IMR-90 (cell line): ENCODE measurements around the gene SELENOO. TPM values are rescaled to one million over a fixed set of nuclear protein-coding genes. Genes with fewer than 3 reads are reported as not detected.

Source experiments
- ATAC-seq: fragments of 200-7000 bp; cut with Tn5 transposase; 2 replicates; pipeline ENCODE4 v1.9.1; 2020; ENCODE audit warnings: low read depth, mild to moderate bottlenecking, moderate library complexity
- BruUV-seq: library from RNA; stranded (reverse); fragments of 400-500 nt; replicated peaks from 2 replicates; lab custom pipeline; 2021; lab: Mats Ljungman, UMichigan
- CTCF ChIA-PET: fragments of 300-600 bp; formaldehyde crosslinking; extraction: SDS; loops from one replicate; lab custom pipeline; 2021; ENCODE audit warnings: antibody characterized with exemption; lab: Yijun Ruan, JAX
- POLR2A ChIA-PET: fragments of 300-600 bp; sonication (Branson Sonifier 250); formaldehyde crosslinking; loops from one replicate; lab custom pipeline; 2022; ENCODE audit warnings: antibody characterized with exemption; ENCODE audit not compliant: unreplicated experiment; lab: Charles Lee
- DNase-seq: peaks from one replicate; pipeline ENCODE4 v3.0.0; 2013
- H2AFZ ChIP-seq: replicated peaks from 2 replicates; pipeline ENCODE3; 2013; ENCODE audit warnings: low read length, mild to moderate bottlenecking; ENCODE audit not compliant: poor library complexity
- H2AK5ac ChIP-seq: 2 replicates; pipeline ENCODE4 v1.6.1; 2013; ENCODE audit warnings: low read depth, low read length, inconsistent platforms
- H2AK9ac ChIP-seq: replicated peaks from 2 replicates; pipeline ENCODE3; 2013; ENCODE audit warnings: mild to moderate bottlenecking, low read depth, low read length, moderate library complexity; ENCODE audit not compliant: poor library complexity
- H2BK120ac ChIP-seq: 2 replicates; pipeline ENCODE4 v1.6.1; 2013; ENCODE audit warnings: low read depth, low read length, inconsistent platforms
- H2BK15ac ChIP-seq: 3 replicates; pipeline ENCODE4 v1.6.1; 2013; ENCODE audit warnings: low read depth, low read length, inconsistent platforms
- H2BK20ac ChIP-seq: 2 replicates; pipeline ENCODE4 v1.6.1; 2013; ENCODE audit warnings: low read depth, mild to moderate bottlenecking, inconsistent platforms, low read length, moderate library complexity
- H2BK5ac ChIP-seq: 2 replicates; pipeline ENCODE4 v1.6.1; 2013; ENCODE audit warnings: mild to moderate bottlenecking, low read depth, low read length, inconsistent platforms; ENCODE audit not compliant: poor library complexity, severe bottlenecking
- H3K14ac ChIP-seq: replicated peaks from 2 replicates; pipeline ENCODE4 v1.6.1; 2013; ENCODE audit warnings: low read depth, low read length, inconsistent platforms
- H3K18ac ChIP-seq: 2 replicates; pipeline ENCODE4 v1.6.1; 2013; ENCODE audit warnings: low read depth, low read length, control low read depth
- H3K23ac ChIP-seq: 2 replicates; pipeline ENCODE4 v1.6.1; 2013; ENCODE audit warnings: low read depth, low read length, inconsistent platforms
- H3K27ac ChIP-seq: 2 replicates; pipeline ENCODE4 v1.5.1; 2013; ENCODE audit warnings: mild to moderate bottlenecking, control low read depth, low read length; ENCODE audit not compliant: insufficient read depth
- H3K27me3 ChIP-seq: 2 replicates; pipeline ENCODE4 v1.6.1; 2013; ENCODE audit warnings: low read length; ENCODE audit not compliant: control insufficient read depth, insufficient read depth
- H3K36me3 ChIP-seq: 2 replicates; pipeline ENCODE4 v1.6.1; 2013; ENCODE audit warnings: low read length, mixed read lengths; ENCODE audit not compliant: control insufficient read depth, insufficient read depth
- H3K4ac ChIP-seq: 2 replicates; pipeline ENCODE4 v1.6.1; 2013; ENCODE audit warnings: low read depth, low read length, inconsistent platforms
- H3K4me1 ChIP-seq: 2 replicates; pipeline ENCODE4 v1.6.1; 2013; ENCODE audit warnings: low read length, mixed read lengths; ENCODE audit not compliant: control insufficient read depth, insufficient read depth
- H3K4me2 ChIP-seq: 2 replicates; pipeline ENCODE4 v1.6.1; 2013; ENCODE audit warnings: low read depth, mild to moderate bottlenecking, control low read depth, low read length, moderate library complexity
- H3K4me3 ChIP-seq: 2 replicates; pipeline ENCODE4 v1.5.1; 2013; ENCODE audit warnings: low read depth, mild to moderate bottlenecking, control low read depth, low read length, moderate library complexity; ENCODE audit not compliant: insufficient read depth
- H3K56ac ChIP-seq: 2 replicates; pipeline ENCODE4 v1.6.1; 2013; ENCODE audit warnings: low read length, inconsistent platforms; ENCODE audit not compliant: insufficient read depth; ENCODE audit errors: extremely low read depth
- H3K79me1 ChIP-seq, 2 experiments: 2 replicates each; pipeline ENCODE4 v1.6.1; 2013; ENCODE audit warnings: low read length in 2 of 2, inconsistent platforms in 1 of 2, low read depth in 1 of 2
- H3K9ac ChIP-seq: 2 replicates; pipeline ENCODE4 v1.6.1; 2013; ENCODE audit warnings: low read depth, low read length, control low read depth
- H3K9me1 ChIP-seq: 2 replicates; pipeline ENCODE4 v1.6.1; 2013; ENCODE audit warnings: low read length, inconsistent platforms; ENCODE audit not compliant: insufficient read depth
- H3K9me3 ChIP-seq: 2 replicates; pipeline ENCODE4 v1.6.1; 2013; ENCODE audit warnings: low read length; ENCODE audit not compliant: control insufficient read depth, insufficient read depth
- H4K20me1 ChIP-seq: 2 replicates; pipeline ENCODE4 v1.6.1; 2013; ENCODE audit warnings: low read length, inconsistent platforms; ENCODE audit not compliant: insufficient read depth
- H4K5ac ChIP-seq: 2 replicates; pipeline ENCODE4 v1.6.1; 2013; ENCODE audit warnings: mild to moderate bottlenecking, low read depth, low read length, control low read depth
- H4K8ac ChIP-seq, 2 experiments: 2 replicates each; pipeline ENCODE4 v1.6.1; 2013; ENCODE audit warnings: low read depth in 2 of 2, low read length in 2 of 2, control low read depth in 1 of 2, inconsistent platforms in 1 of 2
- H4K91ac ChIP-seq: 2 replicates; pipeline ENCODE4 v1.6.1; 2013; ENCODE audit warnings: low read depth, low read length, inconsistent platforms; ENCODE audit not compliant: insufficient read depth
- BHLHE40 ChIP-seq: fragments of 150-350 bp; IDR thresholded peaks from 2 replicates; pipeline ENCODE4 v1.6.1; 2016; ENCODE audit warnings: mild to moderate bottlenecking, low read depth, low read length
- CEBPB ChIP-seq: IDR thresholded peaks from 2 replicates; pipeline ENCODE4 v1.6.1; 2012; ENCODE audit warnings: low read depth, low read length, improper control_type of control experiment
- CTCF ChIP-seq: conservative IDR thresholded peaks from 2 replicates; pipeline ENCODE4 v1.5.1; 2012; ENCODE audit warnings: mild to moderate bottlenecking, low read depth, low read length, improper control_type of control experiment
- ELK1 ChIP-seq: fragments of 150-350 bp; IDR thresholded peaks from 2 replicates; pipeline ENCODE4 v1.6.1; 2016; ENCODE audit warnings: low read depth, mild to moderate bottlenecking, low read length, moderate library complexity, borderline replicate concordance
- FOS ChIP-seq: fragments of 150-350 bp; IDR thresholded peaks from 2 replicates; pipeline ENCODE4 v1.6.1; 2016; ENCODE audit warnings: low read depth, low read length
- MAZ ChIP-seq: IDR thresholded peaks from 2 replicates; pipeline ENCODE4 v1.6.1; 2012; ENCODE audit warnings: low read depth, mild to moderate bottlenecking, low read length, improper control_type of control experiment, moderate library complexity, borderline replicate concordance
- NFE2L2 ChIP-seq: fragments of 150-350 bp; IDR thresholded peaks from 2 replicates; pipeline ENCODE4 v1.6.1; 2016; ENCODE audit warnings: low read depth, mild to moderate bottlenecking, low read length
- POLR2A ChIP-seq: IDR thresholded peaks from 2 replicates; pipeline ENCODE4 v1.6.1; 2012; ENCODE audit warnings: mild to moderate bottlenecking, low read depth, low read length
- RAD21 ChIP-seq: IDR thresholded peaks from 2 replicates; pipeline ENCODE4 v1.6.1; 2012; ENCODE audit warnings: low read length, improper control_type of control experiment
- RCOR1 ChIP-seq: IDR thresholded peaks from 2 replicates; pipeline ENCODE4 v1.6.1; 2012; ENCODE audit warnings: mild to moderate bottlenecking, low read length, improper control_type of control experiment; ENCODE audit not compliant: insufficient replicate concordance
- RFX5 ChIP-seq: IDR thresholded peaks from 2 replicates; pipeline ENCODE4 v1.8.0; 2012; ENCODE audit warnings: low read depth, mild to moderate bottlenecking, low read length, moderate library complexity
- USF2 ChIP-seq: fragments of 150-350 bp; IDR thresholded peaks from 2 replicates; pipeline ENCODE4 v1.6.1; 2017; ENCODE audit warnings: mild to moderate bottlenecking, antibody characterized with exemption, low read length, low read depth
- WGBS, 2 experiments: methylation state at CpG; one replicate each; pipeline versions ENCODE4 v1.1.5 to v1.1.7; 2013; ENCODE audit warnings: missing lambda C conversion rate in 2 of 2; ENCODE audit not compliant: insufficient read length in 1 of 2; ENCODE audit errors: extremely low coverage in 2 of 2; 5-methylcytosine and 5-hydroxymethylcytosine counted together
- dilution Hi-C: fragments of 300-500 bp; cut with HindIII; formaldehyde crosslinking; loops from one replicate; pipeline ENCODE4 v1.14.3; 2018; ENCODE audit warnings: low sequenced_read_pairs; ENCODE audit not compliant: unreplicated experiment
- in situ Hi-C: fragments of 300-500 bp; cut with MboI; formaldehyde crosslinking; loops from 3 replicates; pipeline ENCODE4 v1.14.3; 2019; ENCODE audit warnings: low sequenced_read_pairs, inconsistent platforms, mixed read lengths
- intact Hi-C: fragments of 100-400 bp; cut with micrococcal nuclease; formaldehyde crosslinking; loops from 2 replicates; pipeline ENCODE4 v1.10.0; 2022
- polyA plus RNA-seq, 3 experiments: library from polyadenylated mRNA; depleted of rRNA; stranded (reverse); fragments of >200 nt; gene quantifications; 2 replicates each; pipeline ENCODE4 v1.2.3, GENCODE V29; 2012; ENCODE audit warnings: low replicate concordance in 1 of 3
- total RNA-seq: library from RNA; depleted of rRNA; stranded (reverse); fragments of >200 nt; gene quantifications from 2 replicates; pipeline ENCODE4 v1.2.3, GENCODE V29; 2012

The SELENOO gene
- total and polyA plus RNA-seq, 2 of the 4 experiments (the other 2 are of a cell fraction) = 10.4 to 21.4 TPM

- Histone ChIP-seq H4K5ac (no peak overlapping the region), H2BK15ac (no peak overlapping the region), H4K8ac (no peak overlapping the region), H2BK5ac (no peak overlapping the region), H3K14ac (no peak overlapping the region), H2BK20ac (no peak overlapping the region), H3K79me1 (peaks cover 14 to 63% of the 10 kb centered on the region in 2 experiments), H3K27ac (no peak overlapping the region), H3K23ac (no peak overlapping the region), H3K56ac (no peak overlapping the region), H3K4me3 (no peak overlapping the region), H3K18ac (no peak overlapping the region), H3K4me1 (peaks cover 25% of the 10 kb centered on the region), H2AK5ac (no peak overlapping the region), H3K4me2 (no peak overlapping the region), H3K36me3 (peaks cover 8% of the 10 kb centered on the region; the same call in 1 of the 2 replicates), H2AK9ac (no peak overlapping the region), H3K9me3 (no peaks in the 10 kb centered on the region), H4K20me1 (peaks cover 30% of the 10 kb centered on the region), H3K4ac (no peak overlapping the region), H3K9me1 (peaks cover 7% of the 10 kb centered on the region), H4K91ac (no peak overlapping the region), H3K27me3 (no peaks in the 10 kb centered on the region), H3K9ac (no peak overlapping the region), H2AFZ (no peak overlapping the region), H2BK120ac (no peak overlapping the region)
- dilution Hi-C loops = no loop called here
- WGBS, 2 experiments = 100% methylated on average over 4 of the region's 11 CpGs; no CpG with 5 or more reads in 1 of the 2 experiments
- ATAC-seq (no peak), DNase-seq (no peak)
- CTCF ChIA-PET = no interaction called here
- in situ Hi-C loops = no loop called here
- POLR2A ChIA-PET = no interaction called here
- intact Hi-C loops = no loop called here
- BruUV-seq = no TSS peak
- no peak for TF ChIP-seq CTCF
- TF ChIP-seq USF2 = no peak
- no peak for TF ChIP-seq RCOR1
- no peak for TF ChIP-seq RAD21
- no peak for TF ChIP-seq CEBPB
- no peak for TF ChIP-seq RFX5
- TF ChIP-seq BHLHE40 = no peak
- no peak for TF ChIP-seq POLR2A
- no peak for TF ChIP-seq NFE2L2
- no peak for TF ChIP-seq FOS
- no peak for TF ChIP-seq MAZ
- no peak for TF ChIP-seq ELK1
Observed at GRCh38 chr22:50188356-50188755, 12.5 kb upstream of the SELENOO start.
